Caco-2 (cell line): ENCODE results near the gene FBH1. TPM values are rescaled to one million over a fixed set of nuclear protein-coding genes. Genes with fewer than 3 reads are reported as not detected.

Source experiments
- BruUV-seq: library from RNA; stranded (reverse); fragments of 400-500 nt; replicated peaks from 2 replicates; lab custom pipeline; 2021; lab: Mats Ljungman, UMichigan
- CTCF ChIA-PET: fragments of 300-600 bp; sonication (Branson Sonifier 250); formaldehyde crosslinking; loops from one replicate; lab custom pipeline; 2022; ENCODE audit warnings: antibody characterized with exemption; lab: Charles Lee
- POLR2A ChIA-PET: fragments of 300-600 bp; sonication (Branson Sonifier 250); formaldehyde crosslinking; loops from one replicate; lab custom pipeline; 2022; ENCODE audit warnings: antibody characterized with exemption; lab: Charles Lee
- DNase-seq, 2 experiments: peaks; one replicate each; pipeline versions ENCODE4 v3.0.0 to v3.0.0-alpha.2; 2020 to 2022
- H3K27me3 ChIP-seq: replicated peaks from 2 replicates; pipeline ENCODE4 v1.6.0; 2011; ENCODE audit warnings: low read length; ENCODE audit not compliant: control insufficient read depth, insufficient read depth
- H3K36me3 ChIP-seq: 2 replicates; pipeline ENCODE4 v1.5.1; 2011; ENCODE audit warnings: low read length; ENCODE audit not compliant: control insufficient read depth, insufficient read depth
- H3K4me1 ChIP-seq: fragments of 250-450 bp; sonication (Bioruptor Pico); 2 replicates; pipeline ENCODE4 v1.5.1; 2020; ENCODE audit warnings: mild to moderate bottlenecking
- H3K4me3 ChIP-seq: 2 replicates; pipeline ENCODE4 v1.5.1; 2011; ENCODE audit warnings: low read depth, mild to moderate bottlenecking, control low read depth, low read length
- H3K9me3 ChIP-seq: fragments of 250-450 bp; sonication (Bioruptor Pico); 2 replicates; pipeline ENCODE4 v1.5.1; 2020; ENCODE audit warnings: mild to moderate bottlenecking, moderate library complexity
- H3K27ac Mint-ChIP-seq: one replicate; pipeline ENCODE4 v1.8.0; 2022; ENCODE audit warnings: mixed read lengths; ENCODE audit not compliant: unreplicated experiment
- H3K27me3 Mint-ChIP-seq: one replicate; pipeline ENCODE4 v1.8.0; 2022; ENCODE audit warnings: mixed read lengths; ENCODE audit not compliant: insufficient read depth, unreplicated experiment
- H3K36me3 Mint-ChIP-seq: one replicate; pipeline ENCODE4 v1.8.0; 2022; ENCODE audit warnings: mild to moderate bottlenecking, mixed read lengths; ENCODE audit not compliant: insufficient read depth, unreplicated experiment
- H3K4me1 Mint-ChIP-seq: one replicate; pipeline ENCODE4 v1.8.0; 2022; ENCODE audit warnings: low read depth, mixed read lengths; ENCODE audit not compliant: unreplicated experiment
- H3K4me3 Mint-ChIP-seq: one replicate; pipeline ENCODE4 v1.8.0; 2022; ENCODE audit warnings: mild to moderate bottlenecking, moderate library complexity, mixed read lengths; ENCODE audit not compliant: unreplicated experiment
- H3K9me3 Mint-ChIP-seq: one replicate; pipeline ENCODE4 v1.8.0; 2022; ENCODE audit warnings: mixed read lengths; ENCODE audit not compliant: unreplicated experiment
- CTCF ChIP-seq, 2 experiments: fragments of 200-600 bp in 1 of 2; IDR thresholded peaks; 1 replicate in 1 of 2; 2 replicates in 1 of 2; pipeline versions ENCODE4 v1.5.1 to v1.8.0; 2011 to 2022; ENCODE audit warnings: antibody characterized with exemption in 1 of 2, control low read depth in 1 of 2, inconsistent platforms in 1 of 2, low read depth in 1 of 2, low read length in 1 of 2, mild to moderate bottlenecking in 1 of 2, moderate library complexity in 1 of 2; ENCODE audit not compliant: insufficient read depth in 1 of 2, severe bottlenecking in 1 of 2, unreplicated experiment in 1 of 2
- intact Hi-C: fragments of 100-400 bp; cut with micrococcal nuclease; formaldehyde crosslinking; loops from one replicate; pipeline ENCODE4 v1.10.0; 2022; ENCODE audit not compliant: unreplicated experiment
- total RNA-seq: library from RNA; stranded (reverse); gene quantifications from 2 replicates; pipeline ENCODE4 v1.2.3, GENCODE V29; 2022

Gene FBH1
- total RNA-seq, 1 experiment from 2014 or later: 83.3 TPM

DNA sequence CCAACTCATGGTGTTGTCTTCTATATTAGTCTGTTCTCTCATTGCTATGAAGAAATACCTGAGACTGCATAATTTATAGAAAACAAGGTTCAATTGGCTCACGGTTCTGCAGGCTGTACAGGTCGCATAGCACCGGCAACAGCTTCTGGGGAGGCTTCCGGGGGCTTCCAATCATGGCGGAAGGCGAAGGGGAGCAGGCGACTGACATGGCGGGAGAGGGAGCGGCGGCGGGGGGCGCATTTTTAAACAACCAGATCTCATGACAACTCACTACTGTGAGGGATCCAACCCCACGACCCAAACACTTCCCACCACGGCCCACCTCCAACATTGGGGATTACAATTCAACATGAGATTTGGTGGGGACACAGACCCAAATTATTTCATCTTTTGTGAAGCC lies 48.1 kb upstream of the FBH1 start:
- H3K36me3 Mint-ChIP-seq: no peaks in the 10 kb centered on the region
- H3K4me1 ChIP-seq: no peaks in the 10 kb centered on the region
- intact Hi-C loops: no loop called here
- POLR2A ChIA-PET: no interaction called here
- BruUV-seq: no TSS peak
- H3K27me3 ChIP-seq: no peaks in the 10 kb centered on the region
- no peak overlapping the region for H3K27ac Mint-ChIP-seq
- H3K27me3 Mint-ChIP-seq: no peaks in the 10 kb centered on the region
- peaks cover 9% of the 10 kb centered on the region for H3K4me1 Mint-ChIP-seq
- H3K9me3 ChIP-seq: no peaks in the 10 kb centered on the region
- DNase-seq: no peak
- no peaks in the 10 kb centered on the region for H3K9me3 Mint-ChIP-seq
- CTCF ChIA-PET: interaction anchor here (0.6 kb wide), 1 partner anchor 8 kb away, joined by 3 read pairs; no protein-coding TSS in a partner anchor
- H3K36me3 ChIP-seq: no peaks in the 10 kb centered on the region
- TF ChIP-seq CTCF (IDR thresholded peaks at IDR 0.05; ENCODE audit: insufficient read depth in 1 of 2, low read depth in 1 of 2, low read length in 1 of 2, severe bottlenecking in 1 of 2, unreplicated experiment in 1 of 2): no peak
- H3K4me3 ChIP-seq: no peak overlapping the region
- H3K4me3 Mint-ChIP-seq: no peak overlapping the region

DNA sequence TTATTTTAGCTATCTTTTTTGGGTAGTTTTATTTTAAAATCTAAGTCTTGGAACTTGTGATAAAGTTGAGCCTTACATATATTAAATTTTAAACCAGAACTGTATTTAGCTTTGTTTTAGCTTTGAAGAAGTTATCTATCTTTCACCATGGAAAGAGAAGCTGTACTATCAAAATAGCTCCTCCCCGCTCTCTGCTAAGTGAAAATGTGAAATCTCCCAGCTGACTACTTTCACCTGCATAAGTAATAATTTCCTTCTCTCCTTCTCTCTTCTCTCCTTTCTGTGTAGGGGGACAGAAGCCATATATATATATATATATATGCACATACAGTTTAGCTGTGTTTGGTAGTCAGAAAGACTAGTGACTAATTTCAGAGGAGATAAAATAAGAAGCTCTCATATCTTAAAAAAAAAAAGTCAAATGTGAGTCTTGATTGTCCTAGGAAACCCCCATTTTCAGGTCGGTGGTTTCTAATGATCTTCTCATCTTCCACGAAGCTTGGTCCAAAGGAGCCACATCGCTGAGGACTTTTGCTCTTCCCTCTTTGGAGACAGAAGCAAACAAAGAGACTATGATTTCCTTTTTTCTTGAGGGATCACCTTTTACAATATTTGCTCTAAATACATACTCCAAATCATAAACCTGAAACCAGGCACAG lies 46.2 kb upstream of the FBH1 start:
- POLR2A ChIA-PET: interaction anchor here (0.6 kb wide), 1 partner anchor 115 kb away, joined by 3 read pairs; no protein-coding TSS in a partner anchor
- no peak for DNase-seq

More for the DNA sequence above, 46.2 kb upstream of the FBH1 start:
- no peaks in the 10 kb centered on the region for H3K36me3 ChIP-seq
- Mint-ChIP-seq H3K9me3 (no peaks in the 10 kb centered on the region), H3K4me3 (no peak overlapping the region), H3K4me1 (peaks cover 9% of the 10 kb centered on the region), H3K27ac (no peak overlapping the region), H3K36me3 (no peaks in the 10 kb centered on the region), H3K27me3 (no peaks in the 10 kb centered on the region)
- no peaks in the 10 kb centered on the region for H3K9me3 ChIP-seq
- no peaks in the 10 kb centered on the region for H3K27me3 ChIP-seq
- TF ChIP-seq CTCF (IDR thresholded peaks at IDR 0.05; ENCODE audit: insufficient read depth in 1 of 2, low read depth in 1 of 2, low read length in 1 of 2, severe bottlenecking in 1 of 2, unreplicated experiment in 1 of 2): no peak
- no TSS peak for BruUV-seq
- H3K4me3 ChIP-seq: no peak overlapping the region
- no peaks in the 10 kb centered on the region for H3K4me1 ChIP-seq
- intact Hi-C loops: no loop called here
- CTCF ChIA-PET: interaction anchor here (1.6 kb wide), 1 partner anchor 46 kb away, joined by 4 read pairs; the partner anchor contains the start of genes ANKRD16 and FBH1
